Endothelial cell of umbilical vein (primary cell): ENCODE measurements around the gene DPP10. TPM values are rescaled to one million over a fixed set of nuclear protein-coding genes. Genes with fewer than 3 reads are reported as not detected.
"Not testable (repeated sequence)": the region's sequence is repeated elsewhere in the genome, so short reads cannot be mapped to it uniquely, and the experiment has no call there.

ENCODE experiments used
- BruUV-seq: library from RNA; stranded (reverse); fragments of 400-500 nt; replicated peaks from 2 replicates; lab custom pipeline; 2021; lab: Mats Ljungman, UMichigan
- CTCF ChIA-PET: fragments of 300-600, 350-600 bp; sonication (Branson Sonifier 250); formaldehyde crosslinking; loops from one replicate; lab custom pipeline; 2021; ENCODE audit warnings: antibody characterized with exemption, inconsistent platforms; lab: Charles Lee
- POLR2A ChIA-PET: fragments of 300-600, 350-600 bp; sonication (Branson Sonifier 250); formaldehyde crosslinking; loops from one replicate; lab custom pipeline; 2021; ENCODE audit warnings: antibody characterized with exemption, inconsistent platforms; lab: Charles Lee
- DNase-seq: peaks from one replicate; pipeline ENCODE4 v3.0.0-alpha.2; 2011; ENCODE audit warnings: low read depth, low spot score
- FAIRE-seq: peaks from 2 replicates; lab custom pipeline; 2011; peaks lifted over from hg19 to GRCh38; lab: Jason Lieb, UNC
- H2AFZ ChIP-seq: 2 replicates; pipeline ENCODE4 v1.6.0; 2012; ENCODE audit warnings: low read depth, low read length, control low read depth, inconsistent platforms
- H3K27ac ChIP-seq: 2 replicates; pipeline ENCODE4 v1.5.1; 2011; ENCODE audit warnings: low read depth, mild to moderate bottlenecking, control low read depth, low read length, moderate library complexity; ENCODE audit not compliant: insufficient read depth
- H3K27me3 ChIP-seq, 2 experiments: 2 replicates each; pipeline versions ENCODE4 v1.6.0 to v1.6.1; 2011; ENCODE audit warnings: low read length in 2 of 2, mixed read lengths in 1 of 2; ENCODE audit not compliant: control insufficient read depth in 2 of 2, insufficient read depth in 2 of 2
- H3K36me3 ChIP-seq, 2 experiments: 2 replicates in 1 of 2; 3 replicates in 1 of 2; pipeline ENCODE4 v1.5.1; 2011; ENCODE audit warnings: low read length in 2 of 2, mild to moderate bottlenecking in 1 of 2, moderate library complexity in 1 of 2; ENCODE audit not compliant: control insufficient read depth in 2 of 2, insufficient read depth in 2 of 2; ENCODE audit errors: extremely low read depth in 1 of 2
- H3K4me1 ChIP-seq: 3 replicates; pipeline ENCODE4 v1.5.1; 2011; ENCODE audit warnings: mild to moderate bottlenecking, low read length; ENCODE audit not compliant: control insufficient read depth, insufficient read depth; ENCODE audit errors: extremely low read depth
- H3K4me2 ChIP-seq: 2 replicates; pipeline ENCODE4 v1.6.1; 2011; ENCODE audit warnings: low read length, control low read depth, mixed read lengths; ENCODE audit not compliant: insufficient read depth
- H3K4me3 ChIP-seq, 3 experiments: fragments of 200-600 bp in 1 of 3; sonication (generic), shearing (Covaris generic) in 1 of 3; replicated peaks in 1 of 3; 2 replicates each; pipeline ENCODE4 v1.5.1; 2011 to 2016; ENCODE audit warnings: control low read depth in 3 of 3, low read length in 3 of 3, mild to moderate bottlenecking in 2 of 3, inconsistent platforms in 1 of 3, low read depth in 1 of 3, moderate library complexity in 1 of 3; ENCODE audit not compliant: insufficient read depth in 1 of 3
- H3K79me2 ChIP-seq: 2 replicates; pipeline ENCODE4 v1.6.0; 2012; ENCODE audit warnings: low read length, inconsistent platforms; ENCODE audit not compliant: control insufficient read depth, insufficient read depth
- H3K9ac ChIP-seq: replicated peaks from 2 replicates; pipeline ENCODE3; 2011; ENCODE audit warnings: low read length, control low read depth; ENCODE audit not compliant: insufficient read depth; ENCODE audit errors: extremely low read depth
- H3K9me1 ChIP-seq: replicated peaks from 3 replicates; pipeline ENCODE4 v1.6.0; 2011; ENCODE audit warnings: mild to moderate bottlenecking, low read length; ENCODE audit not compliant: control insufficient read depth, insufficient read depth; ENCODE audit errors: extremely low read depth
- H3K9me3 ChIP-seq: replicated peaks from 2 replicates; pipeline ENCODE4 v1.5.1; 2012; ENCODE audit warnings: low read length, inconsistent platforms; ENCODE audit not compliant: control insufficient read depth, insufficient read depth
- H4K20me1 ChIP-seq: replicated peaks from 2 replicates; pipeline ENCODE3; 2011; ENCODE audit warnings: mild to moderate bottlenecking, low read length; ENCODE audit not compliant: control insufficient read depth, insufficient read depth; ENCODE audit errors: extremely low read depth
- EZH2 ChIP-seq: IDR thresholded peaks from 2 replicates; pipeline ENCODE4 v1.6.1; 2012; ENCODE audit warnings: borderline replicate concordance, low read depth, mild to moderate bottlenecking, moderate library complexity, low read length, inconsistent platforms; ENCODE audit not compliant: severe bottlenecking
- FOS ChIP-seq: IDR thresholded peaks from 2 replicates; pipeline ENCODE4 v1.6.1; 2011; ENCODE audit warnings: mild to moderate bottlenecking, low read length, moderate library complexity, borderline replicate concordance; ENCODE audit not compliant: insufficient read depth
- GATA2 ChIP-seq: IDR thresholded peaks from 2 replicates; pipeline ENCODE4 v1.7.0; 2011; ENCODE audit warnings: low read depth, mild to moderate bottlenecking, moderate library complexity, mixed read lengths, low read length; ENCODE audit not compliant: insufficient read length, insufficient read depth
- JUN ChIP-seq: IDR thresholded peaks from 2 replicates; pipeline ENCODE4 v1.6.1; 2011; ENCODE audit warnings: borderline replicate concordance, low read depth; ENCODE audit not compliant: insufficient read length, insufficient read depth
- MYC ChIP-seq: IDR thresholded peaks from one replicate; pipeline ENCODE4 v1.6.1; 2011; ENCODE audit warnings: mild to moderate bottlenecking, low read depth, low read length
- POLR2A ChIP-seq: IDR thresholded peaks from 2 replicates; pipeline ENCODE4 v1.6.1; 2012; ENCODE audit warnings: low read depth, mild to moderate bottlenecking, control low read depth, low read length
- POLR2AphosphoS5 ChIP-seq: IDR thresholded peaks from 2 replicates; pipeline ENCODE4 v1.6.1; 2012; ENCODE audit warnings: low read depth, mild to moderate bottlenecking, control low read depth, low read length, moderate library complexity; ENCODE audit not compliant: insufficient read depth
- dilution Hi-C: fragments of 300-500 bp; cut with MboI; formaldehyde crosslinking; loops from one replicate; pipeline ENCODE4 v1.15.0; 2019; ENCODE audit warnings: low sequenced_read_pairs; ENCODE audit not compliant: extremely low pct_ligation_motif_present
- intact Hi-C: fragments of 100-400 bp; cut with micrococcal nuclease; formaldehyde crosslinking; loops from one replicate; pipeline ENCODE4 v1.10.0; 2022
- polyA plus RNA-seq, 4 experiments: library from polyadenylated mRNA; depleted of rRNA in 3 of 4; stranded (reverse) in 3 of 4; unstranded in 1 of 4; fragments of >200 nt; gene quantifications; 2 replicates each; pipeline versions ENCODE4 v1.2.1 to v1.2.3, GENCODE V29; 2011 to 2012; ENCODE audit warnings: missing spikeins in 1 of 4
- total RNA-seq: library from RNA; stranded (reverse); gene quantifications from 2 replicates; pipeline ENCODE4 v1.2.3, GENCODE V29; 2021
- TF ChIP-seq, protein P1 (sequence below), 2 donors: IDR thresholded peaks; 1 replicate in 1 of 2; 2 replicates in 1 of 2; pipeline ENCODE4 v1.5.1; 2011; ENCODE audit warnings: low read length in 2 of 2, mild to moderate bottlenecking in 2 of 2, moderate library complexity in 2 of 2, control low read depth in 1 of 2, inconsistent platforms in 1 of 2, low read depth in 1 of 2; ENCODE audit not compliant: insufficient read depth in 1 of 2; ENCODE audit errors: extremely low read depth in 1 of 2
- TF ChIP-seq, protein P2 (sequence below): IDR thresholded peaks from 2 replicates; pipeline ENCODE4 v1.6.1; 2011; ENCODE audit not compliant: insufficient read depth, insufficient read length

The DPP10 gene
- total and polyA plus RNA-seq, 2 donors (not counting 3 experiments of a cell fraction or from before 2014, with no cell fraction given): not detected

DNA sequence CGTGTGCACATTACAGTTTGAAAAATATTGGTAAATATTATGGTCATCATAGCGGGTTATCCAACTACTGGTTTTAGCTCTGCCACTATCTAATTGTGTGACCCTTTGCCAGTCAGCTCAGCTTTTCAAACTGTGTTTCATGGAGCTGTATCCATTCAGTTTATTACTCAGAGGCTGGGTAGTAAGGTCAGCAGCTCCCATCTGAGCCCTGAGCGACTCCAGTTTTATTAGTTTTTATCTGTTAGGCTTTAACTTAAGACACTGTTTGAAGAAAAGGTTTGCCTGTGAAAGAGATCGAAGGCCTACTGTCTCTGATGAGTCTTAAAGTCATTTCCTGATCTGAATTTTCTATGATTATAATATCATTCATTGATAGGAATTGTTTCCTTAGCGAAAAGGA lies 76.3 kb downstream of the DPP10 start:
- FAIRE-seq (no peak), DNase-seq (no peak)
- H3K4me3 ChIP-seq: no peak overlapping the region
- intact Hi-C loops: no loop called here
- ChIA-PET CTCF (no interaction called here), POLR2A (no interaction called here)
- dilution Hi-C loops: no loop called here
- no peaks in the 10 kb centered on the region for H3K27me3 ChIP-seq
- no peaks in the 10 kb centered on the region for H3K4me1 ChIP-seq
- H3K79me2 ChIP-seq: no peaks in the 10 kb centered on the region
- TF ChIP-seq, protein P1, sequence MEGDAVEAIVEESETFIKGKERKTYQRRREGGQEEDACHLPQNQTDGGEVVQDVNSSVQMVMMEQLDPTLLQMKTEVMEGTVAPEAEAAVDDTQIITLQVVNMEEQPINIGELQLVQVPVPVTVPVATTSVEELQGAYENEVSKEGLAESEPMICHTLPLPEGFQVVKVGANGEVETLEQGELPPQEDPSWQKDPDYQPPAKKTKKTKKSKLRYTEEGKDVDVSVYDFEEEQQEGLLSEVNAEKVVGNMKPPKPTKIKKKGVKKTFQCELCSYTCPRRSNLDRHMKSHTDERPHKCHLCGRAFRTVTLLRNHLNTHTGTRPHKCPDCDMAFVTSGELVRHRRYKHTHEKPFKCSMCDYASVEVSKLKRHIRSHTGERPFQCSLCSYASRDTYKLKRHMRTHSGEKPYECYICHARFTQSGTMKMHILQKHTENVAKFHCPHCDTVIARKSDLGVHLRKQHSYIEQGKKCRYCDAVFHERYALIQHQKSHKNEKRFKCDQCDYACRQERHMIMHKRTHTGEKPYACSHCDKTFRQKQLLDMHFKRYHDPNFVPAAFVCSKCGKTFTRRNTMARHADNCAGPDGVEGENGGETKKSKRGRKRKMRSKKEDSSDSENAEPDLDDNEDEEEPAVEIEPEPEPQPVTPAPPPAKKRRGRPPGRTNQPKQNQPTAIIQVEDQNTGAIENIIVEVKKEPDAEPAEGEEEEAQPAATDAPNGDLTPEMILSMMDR (IDR thresholded peaks at IDR 0.05; ENCODE audit: extremely low read depth in 1 of 2, insufficient read depth in 1 of 2, low read depth in 1 of 2, low read length in 2 of 2): no peak
- TF ChIP-seq FOS (no peak), JUN (no peak), MYC (no peak), EZH2 (no peak), POLR2A (no peak), POLR2AphosphoS5 (no peak), GATA2 (no peak)
- TF ChIP-seq, protein P2, sequence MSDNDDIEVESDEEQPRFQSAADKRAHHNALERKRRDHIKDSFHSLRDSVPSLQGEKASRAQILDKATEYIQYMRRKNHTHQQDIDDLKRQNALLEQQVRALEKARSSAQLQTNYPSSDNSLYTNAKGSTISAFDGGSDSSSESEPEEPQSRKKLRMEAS: no peak
- no peak overlapping the region for H3K9ac ChIP-seq
- no peaks in the 10 kb centered on the region for H4K20me1 ChIP-seq
- H3K36me3 ChIP-seq: no peaks in the 10 kb centered on the region
- BruUV-seq: no TSS peak
- no peak overlapping the region for H3K4me2 ChIP-seq
- no peaks in the 10 kb centered on the region for H3K9me1 ChIP-seq
- H3K27ac ChIP-seq: no peak overlapping the region
- peaks cover 2% of the 10 kb centered on the region for H3K9me3 ChIP-seq
- H2AFZ ChIP-seq: no peak overlapping the region

DNA sequence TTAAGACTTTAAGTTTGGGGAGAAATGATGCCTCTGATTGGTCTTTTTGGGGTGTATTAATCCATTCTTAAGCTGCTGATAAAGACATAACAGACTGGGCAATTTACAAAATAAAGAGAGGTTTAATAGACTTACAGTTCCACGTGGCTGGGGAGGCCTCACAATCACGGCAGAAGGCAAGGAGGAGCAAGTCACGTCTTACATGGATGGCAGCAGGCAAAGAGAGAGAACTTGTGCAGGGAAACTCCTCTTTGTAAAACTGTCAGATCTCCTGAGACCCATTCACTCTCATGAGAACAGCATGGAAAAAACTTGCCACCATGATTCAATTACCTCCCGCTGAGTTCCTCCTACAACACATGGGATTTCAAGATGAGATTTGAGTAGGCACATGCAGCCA lies 80.2 kb downstream of the DPP10 start:
- H3K27me3 ChIP-seq, H3K4me2 ChIP-seq, H3K79me2 ChIP-seq, H3K9me1 ChIP-seq, H3K27ac ChIP-seq, H3K4me1 ChIP-seq, DNase-seq, BruUV-seq, H3K9ac ChIP-seq, H3K36me3 ChIP-seq, POLR2A ChIA-PET, dilution Hi-C loops, H4K20me1 ChIP-seq, FAIRE-seq, CTCF ChIA-PET, H3K4me3 ChIP-seq, intact Hi-C loops, H3K9me3 ChIP-seq, H2AFZ ChIP-seq: not testable (repeated sequence)
